ENCODE results near the gene S100Z. TPM values are rescaled to one million over a fixed set of nuclear protein-coding genes. Genes with fewer than 3 reads are reported as not detected.

S100Z gene
- total and polyA plus RNA-seq, 10 of the 15 experiments (the other 5 are each of a cell fraction or from before 2014, with no cell fraction given), result 0.12 to 0.51 (median 0.30) TPM; not detected in 2

DNA sequence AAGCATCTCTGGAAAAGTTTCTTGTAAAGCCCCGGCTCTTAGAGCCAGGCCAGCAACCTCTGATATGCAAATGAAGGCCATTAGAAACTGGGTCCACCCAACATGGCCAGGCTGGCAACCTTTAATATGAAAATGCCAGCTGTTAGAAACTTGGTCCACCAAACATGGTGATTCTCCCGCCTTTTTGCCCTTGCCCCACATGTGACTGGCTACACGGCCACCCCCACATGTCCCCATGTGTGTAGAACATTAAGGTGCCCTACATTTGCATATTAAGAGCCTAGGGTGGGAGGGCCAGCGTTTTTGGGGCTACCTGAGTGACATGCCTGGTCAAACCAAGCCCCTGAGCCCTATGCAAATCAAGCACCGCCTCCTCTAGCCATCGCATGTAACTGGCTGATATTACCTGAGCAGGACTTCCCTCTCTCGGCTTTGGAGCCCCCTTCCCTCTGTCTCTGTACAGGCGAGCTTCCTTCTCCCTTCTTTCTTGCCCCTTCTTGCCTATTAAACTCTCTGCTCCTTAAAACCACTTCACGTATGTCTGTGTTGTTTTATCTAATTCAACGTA, 39.0 kb downstream of the S100Z start:
- H3K27me3 ChIP-seq (replicated peaks in 1 of 2; ENCODE audit: control insufficient read depth in 2 of 2, insufficient read depth in 2 of 2, low read length in 1 of 2), result no peaks in the 10 kb centered on the region; a peak in 1 of 4 replicates
- no peaks in the 10 kb centered on the region for H4K20me1 ChIP-seq (ENCODE audit: control insufficient read depth, insufficient read depth)
- no peak overlapping the region for H2AFZ ChIP-seq (ENCODE audit: control insufficient read depth, low read depth, low read length)
- in situ Hi-C loops (cut with MboI) (no loop called here), intact Hi-C loops (cut with micrococcal nuclease; ENCODE audit: unreplicated experiment) (no loop called here)
- 47% methylated on average over 10 of the region's 10 CpGs for WGBS (ENCODE audit: insufficient coverage, insufficient replicate concordance, low lambda C conversion rate, missing lambda C conversion rate)
- no peak overlapping the region for H3K4me2 ChIP-seq (ENCODE audit: control insufficient read depth, insufficient read depth)
- H3K9me3 ChIP-seq (replicated peaks; ENCODE audit: control insufficient read depth, insufficient read depth, low read length), result no peaks in the 10 kb centered on the region
- RAD21 ChIA-PET (ENCODE audit: unreplicated experiment), result no interaction called here
- no peak overlapping the region for H3K9ac ChIP-seq (ENCODE audit: control insufficient read depth, insufficient read depth, low read length)
- CTCF ChIA-PET, result interaction anchor here (1.3 kb wide), 1 partner anchor 19 kb away, joined by 5 read pairs; no protein-coding TSS in a partner anchor
- SMC1A ChIA-PET (ENCODE audit: uncharacterized antibody, unreplicated experiment), result interaction anchor here (0.7 to 1.0 kb wide), 2 partner anchors 14 to 101 kb away, joined by 3 read pairs; no protein-coding TSS in a partner anchor
- H3K4me1 ChIP-seq (ENCODE audit: control insufficient read depth, insufficient read depth, low read length), result no peaks in the 10 kb centered on the region
- no peak overlapping the region for H3K4me3 ChIP-seq
- no peaks in the 10 kb centered on the region for H3K79me2 ChIP-seq (ENCODE audit: control insufficient read depth, insufficient read depth, low read length)
- FAIRE-seq (no peak), DNase-seq (ENCODE audit: low read depth, low spot score) (no peak), ATAC-seq (no peak)
- no TSS peak for BruUV-seq (replicated peaks)
- TF ChIP-seq CUX1 (IDR thresholded peaks at IDR 0.05; ENCODE audit: insufficient replicate concordance, low read depth, low read length) (no peak), RB1 (IDR thresholded peaks at IDR 0.05; ENCODE audit: borderline replicate concordance) (no peak), SREBF1 (IDR thresholded peaks at IDR 0.05; ENCODE audit: low read length) (no peak), CREB1 (IDR thresholded peaks at IDR 0.05; ENCODE audit: low read depth) (no peak), ZNF274 (IDR thresholded peaks at IDR 0.05; ENCODE audit: insufficient read depth, insufficient read length) (no peak), MYB (IDR thresholded peaks at IDR 0.05; ENCODE audit: borderline replicate concordance, low read depth, low read length) (no peak)
- H3K36me3 ChIP-seq (ENCODE audit: control insufficient read depth in 2 of 2, insufficient read depth in 2 of 2, low read length in 1 of 2), result no peaks in the 10 kb centered on the region
- POLR2A ChIA-PET, result no interaction called here
- H3K27ac ChIP-seq (ENCODE audit: control insufficient read depth, insufficient read depth), result no peak overlapping the region
